HG03095 (cell line): ENCODE measurements around the gene C1orf105.

Experiments used
- ATAC-seq: cut with Tn5 transposase; IDR thresholded peaks from one replicate; pipeline ENCODE4 v1.9.1; 2021; ENCODE audit warnings: moderate library complexity; ENCODE audit not compliant: unreplicated experiment

The C1orf105 gene

DNA sequence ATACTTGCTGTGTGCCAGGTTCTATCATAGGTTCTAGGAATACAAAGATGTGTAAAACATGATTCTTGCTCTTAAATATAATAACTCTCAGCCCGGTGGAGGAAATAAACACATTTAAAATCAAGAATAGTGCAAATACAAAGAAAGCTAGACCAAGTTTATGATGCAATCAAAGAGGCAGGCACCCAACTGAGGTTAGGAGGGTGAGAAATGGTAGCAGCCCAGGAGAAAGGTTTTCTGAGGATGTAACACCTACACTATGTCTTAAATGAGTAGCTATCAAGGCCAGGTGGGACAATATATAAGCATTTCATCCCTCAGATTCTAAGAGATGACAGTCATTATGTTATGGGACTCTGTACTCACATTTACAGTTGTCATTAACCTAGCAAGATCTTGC is 33.1 kb downstream of the C1orf105 start:
- ATAC-seq = no peak

DNA sequence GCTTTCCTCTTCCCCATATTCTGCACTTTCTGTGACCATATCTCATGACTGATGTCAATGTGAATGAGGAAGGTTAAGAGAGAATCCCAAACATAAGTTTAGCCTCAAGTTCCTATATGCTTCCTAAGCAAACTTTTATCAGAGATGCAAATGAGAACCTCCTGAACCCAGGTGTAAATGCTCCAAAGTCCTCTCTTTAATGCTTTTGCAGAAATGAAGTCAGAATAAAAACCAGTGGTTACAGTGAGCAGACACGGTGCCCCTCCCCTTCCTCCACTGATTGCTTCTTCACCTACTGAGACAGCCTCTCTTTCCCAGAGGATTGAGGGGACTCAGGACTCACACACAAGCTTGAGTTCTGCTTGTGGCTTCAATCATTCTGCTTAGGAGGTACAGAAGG is 35.0 kb downstream of the C1orf105 start:
- ATAC-seq = no peak

DNA sequence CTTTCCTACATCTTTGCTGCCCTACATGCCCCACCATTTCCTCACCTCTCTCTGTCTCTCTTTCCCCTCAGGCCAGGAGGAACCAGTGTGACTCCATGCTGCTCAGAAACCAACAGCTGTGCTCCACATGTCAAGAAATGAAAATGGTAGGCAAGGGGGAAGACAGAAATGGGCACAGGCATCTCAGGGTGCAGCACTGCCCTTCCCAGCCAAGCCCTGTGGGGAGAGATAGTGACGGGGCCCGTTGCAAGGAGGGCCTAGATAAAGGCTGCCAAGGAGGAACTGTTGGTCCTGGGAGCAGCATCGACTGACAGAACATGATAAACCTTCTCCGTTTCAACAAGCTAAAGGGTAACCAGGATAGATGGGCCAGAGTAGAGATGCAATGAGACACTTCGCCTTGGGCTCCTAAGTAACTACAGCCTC is 35.9 kb downstream of the C1orf105 start:
- ATAC-seq = no peak

DNA sequence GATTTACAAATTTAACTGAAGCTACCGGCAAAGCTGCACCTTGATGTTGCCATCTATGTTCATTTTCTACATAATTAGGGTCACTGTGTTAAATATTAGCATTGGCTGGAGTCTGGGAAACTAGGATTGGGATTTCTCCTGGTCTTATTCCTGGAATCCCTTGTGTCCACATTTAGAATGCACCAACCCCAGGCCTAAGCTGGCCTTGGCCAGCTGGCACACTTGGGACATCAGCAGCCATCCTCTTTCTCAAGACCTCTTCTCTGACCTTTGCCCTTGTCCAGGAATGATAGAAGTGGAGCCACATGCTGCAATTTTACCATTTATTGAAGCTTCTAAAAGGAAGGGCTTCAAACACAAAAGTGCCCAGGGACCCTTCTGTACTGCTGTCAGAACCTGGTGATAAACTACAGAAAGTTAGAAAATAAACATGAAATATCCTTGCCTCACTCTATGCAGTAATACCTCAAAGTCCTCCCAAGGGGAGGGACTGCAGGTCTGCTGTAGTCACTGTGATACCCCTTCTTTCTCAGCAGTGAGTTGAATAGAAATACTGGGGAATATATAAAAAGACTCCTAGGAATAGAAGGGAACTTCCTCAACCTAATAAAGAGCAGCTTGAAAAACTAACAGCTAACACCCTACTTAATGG is 37.1 kb downstream of the C1orf105 start:
- no peak for ATAC-seq

DNA sequence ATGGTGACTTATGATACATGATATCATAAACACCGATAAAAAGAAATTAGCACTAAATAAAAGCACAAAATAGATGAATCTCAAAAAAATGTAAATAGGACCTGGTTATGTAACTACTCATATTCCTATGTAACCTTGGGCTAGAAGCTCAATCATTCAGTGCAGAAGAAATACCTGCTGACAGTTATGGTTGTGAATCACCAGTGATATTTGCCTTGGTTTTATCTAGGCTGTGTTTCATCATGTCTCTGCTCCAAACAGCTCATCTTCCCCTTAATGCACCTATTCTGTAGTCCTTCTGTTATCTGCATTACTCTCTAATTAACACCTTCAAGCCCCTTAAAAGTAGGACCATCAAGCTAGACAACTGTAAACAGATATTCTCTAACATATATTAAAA is 39.7 kb downstream of the C1orf105 start:
- ATAC-seq = no peak

DNA sequence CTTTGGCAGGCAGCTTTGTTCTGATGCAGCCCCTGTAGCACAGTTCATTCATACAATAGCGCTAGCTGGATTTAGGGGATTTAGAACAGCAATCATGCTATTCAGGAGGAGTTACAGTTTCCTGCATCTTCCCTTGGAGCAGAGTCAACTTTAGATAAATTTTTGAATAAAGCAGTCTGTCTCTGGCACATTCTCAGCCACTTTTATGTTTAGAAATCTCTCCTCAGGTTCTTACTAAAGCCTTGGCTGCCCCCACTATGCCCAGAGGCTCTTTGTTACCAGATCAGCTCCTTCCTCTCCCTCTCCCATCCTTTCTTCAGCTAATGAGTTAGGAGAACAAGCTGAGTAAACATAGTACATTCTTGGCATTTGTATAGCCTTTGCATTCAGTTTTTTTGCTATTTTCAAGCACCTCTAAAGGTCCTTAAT is 40.4 kb downstream of the C1orf105 start:
- no peak for ATAC-seq

DNA sequence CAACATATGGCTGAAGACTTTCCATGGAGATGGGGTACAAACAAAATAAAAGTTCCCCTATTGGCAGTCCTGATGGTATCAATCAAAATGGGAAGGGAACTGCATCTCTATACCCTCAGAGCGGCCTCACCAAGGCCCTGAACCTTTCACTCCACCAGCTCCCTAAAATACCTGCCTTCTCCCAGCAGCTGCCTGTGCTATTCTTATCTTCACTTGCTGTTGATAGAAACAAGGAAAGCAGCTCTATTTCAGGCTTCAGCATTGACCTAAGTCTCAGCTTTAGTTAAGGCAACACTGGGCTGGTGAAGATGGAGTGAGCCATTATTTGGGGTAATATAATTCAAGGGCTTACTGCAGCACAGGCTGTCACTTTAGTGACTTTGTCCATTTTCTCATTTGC is 45.1 kb downstream of the C1orf105 start:
- ATAC-seq = no peak

DNA sequence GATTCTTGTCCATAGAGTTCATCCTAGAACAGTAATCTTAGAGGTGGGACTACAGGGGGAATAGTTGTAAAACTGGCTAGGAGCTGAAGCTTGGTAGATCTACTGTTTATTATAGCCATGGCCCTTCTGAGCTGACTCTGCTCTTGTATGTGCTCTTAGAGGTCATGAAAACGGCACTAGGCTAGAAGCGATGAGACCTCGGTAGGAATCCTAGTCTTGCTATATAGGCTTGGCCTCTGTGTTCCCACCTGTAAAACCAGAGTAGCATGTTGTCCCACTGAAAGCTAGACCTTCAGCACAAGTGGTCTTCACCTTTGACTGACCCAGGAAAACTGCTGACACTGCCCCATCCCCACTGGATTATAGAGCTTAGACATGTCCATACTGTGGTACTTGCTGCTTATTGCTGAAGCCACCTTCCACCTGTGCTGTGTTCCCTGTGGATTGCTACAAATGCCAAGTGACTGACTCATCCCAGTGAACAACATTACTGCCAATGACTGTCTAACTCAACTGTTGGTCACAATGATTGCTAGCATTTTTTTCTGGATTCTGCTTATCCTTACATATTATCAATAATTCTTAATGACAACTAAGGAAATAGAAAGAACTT is 46.4 kb downstream of the C1orf105 start:
- no peak for ATAC-seq

DNA sequence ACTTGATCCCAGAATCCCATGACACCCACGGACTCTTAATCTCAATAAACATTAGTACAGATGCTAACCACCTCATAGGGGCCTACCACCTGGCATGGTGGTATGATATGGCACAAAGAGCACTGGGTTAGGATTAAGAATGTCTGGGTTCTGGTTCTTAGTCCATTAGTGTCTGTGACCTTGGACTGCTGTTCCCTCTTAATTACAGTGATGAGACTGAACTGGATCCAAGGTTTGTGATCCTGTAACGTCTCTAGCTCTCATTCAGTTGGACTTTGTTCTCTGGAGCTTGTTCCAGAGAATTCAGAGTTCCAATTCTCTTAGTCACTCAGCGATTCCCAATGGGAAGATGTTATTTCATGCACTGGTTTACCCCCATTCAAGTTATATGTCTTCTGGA is 47.0 kb downstream of the C1orf105 start:
- ATAC-seq = no peak

DNA sequence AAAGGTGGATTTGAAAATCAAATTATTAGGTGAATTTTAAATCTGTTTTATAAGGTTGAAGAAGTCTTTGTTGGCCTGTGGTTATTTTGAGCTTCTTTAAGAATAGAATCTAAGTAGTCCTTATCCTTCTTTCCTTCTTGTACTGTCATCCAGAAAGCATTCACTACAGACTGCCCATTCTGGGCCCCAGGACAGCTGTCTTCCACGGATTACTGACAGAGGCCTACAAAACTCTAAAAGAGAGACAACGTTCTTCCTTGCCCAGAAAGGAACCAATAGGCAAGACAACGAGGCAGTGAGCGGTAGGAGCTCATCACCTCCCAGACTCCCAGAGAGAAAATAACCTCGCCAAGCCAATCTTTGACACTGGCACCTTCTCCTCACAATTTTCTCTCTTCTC is 47.8 kb downstream of the C1orf105 start:
- ATAC-seq = no peak

DNA sequence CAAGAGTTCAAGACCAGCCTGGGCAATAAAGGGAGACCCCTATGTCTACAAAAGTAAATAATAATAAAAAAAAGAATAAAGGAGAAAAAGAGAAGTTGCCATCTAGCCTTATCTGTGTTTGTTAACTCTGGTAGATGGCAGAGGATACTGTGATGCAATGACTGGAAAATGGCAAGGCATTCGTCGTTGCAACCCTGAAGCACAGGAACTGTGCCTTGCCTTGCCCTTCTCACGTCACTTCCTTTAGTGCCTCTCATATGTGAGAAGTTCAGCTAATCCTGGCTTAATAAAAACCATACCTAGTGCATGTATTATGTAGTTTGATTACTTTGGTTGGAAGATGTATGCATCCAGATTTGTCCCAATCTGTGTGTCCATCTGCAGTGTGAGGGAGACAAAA is 49.2 kb downstream of the C1orf105 start:
- no peak for ATAC-seq

DNA sequence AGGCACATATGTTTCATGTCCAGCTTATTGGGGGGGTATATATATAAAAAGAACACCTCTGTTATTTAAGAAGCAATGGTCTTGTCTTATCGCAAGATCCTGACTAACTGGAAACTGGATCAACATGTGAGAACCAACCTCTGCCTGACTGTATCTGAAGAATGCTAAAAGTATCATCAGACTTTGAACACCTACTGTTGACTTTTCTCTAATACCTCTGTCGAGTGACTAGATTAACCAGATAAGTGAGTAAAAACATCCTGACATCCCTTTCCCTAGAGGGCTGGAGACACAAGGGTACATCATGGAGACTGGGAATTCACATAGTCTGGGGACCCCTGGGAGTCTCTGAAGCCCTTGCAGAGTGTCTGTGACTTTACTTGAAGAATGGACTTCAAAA is 49.7 kb downstream of the C1orf105 start:
- no peak for ATAC-seq

DNA sequence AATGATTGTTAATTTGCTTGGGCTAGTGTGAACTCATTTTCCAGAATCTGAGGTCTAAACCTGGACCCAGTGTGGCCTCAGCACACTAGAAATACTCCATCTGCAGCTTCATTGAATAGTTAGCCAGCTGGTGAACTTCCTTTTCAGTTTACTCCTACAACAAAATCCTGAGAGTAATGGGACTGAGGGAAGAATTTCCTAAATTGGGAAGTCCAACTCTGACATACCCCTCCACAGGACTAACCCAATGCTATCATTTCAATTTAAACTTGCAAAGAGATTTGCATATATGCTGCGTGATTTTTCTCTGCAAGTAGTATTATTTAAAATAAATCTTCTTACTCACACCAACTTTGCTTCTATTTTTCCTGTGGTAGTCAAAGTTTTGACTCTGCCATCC is 51.2 kb downstream of the C1orf105 start:
- no peak for ATAC-seq

DNA sequence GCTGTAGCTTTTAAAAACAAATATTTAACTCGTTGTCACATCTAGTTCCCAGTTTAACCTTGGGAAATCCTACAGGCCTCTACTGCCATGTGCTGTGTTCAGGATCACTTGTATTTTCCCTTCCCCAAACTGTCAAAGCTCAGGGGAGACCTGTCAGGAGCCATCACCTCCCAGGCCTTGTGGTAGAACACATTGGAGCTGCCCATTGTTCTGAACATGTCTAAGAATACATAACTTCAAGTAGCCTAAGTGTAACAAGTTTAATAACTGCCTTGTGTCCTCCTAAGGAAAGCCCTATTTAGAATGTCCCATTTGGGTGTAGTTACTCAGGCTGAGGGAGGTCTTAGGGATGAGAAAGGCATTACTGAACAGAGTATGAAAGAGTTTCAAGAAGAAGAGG is 52.0 kb downstream of the C1orf105 start:
- ATAC-seq = no peak

DNA sequence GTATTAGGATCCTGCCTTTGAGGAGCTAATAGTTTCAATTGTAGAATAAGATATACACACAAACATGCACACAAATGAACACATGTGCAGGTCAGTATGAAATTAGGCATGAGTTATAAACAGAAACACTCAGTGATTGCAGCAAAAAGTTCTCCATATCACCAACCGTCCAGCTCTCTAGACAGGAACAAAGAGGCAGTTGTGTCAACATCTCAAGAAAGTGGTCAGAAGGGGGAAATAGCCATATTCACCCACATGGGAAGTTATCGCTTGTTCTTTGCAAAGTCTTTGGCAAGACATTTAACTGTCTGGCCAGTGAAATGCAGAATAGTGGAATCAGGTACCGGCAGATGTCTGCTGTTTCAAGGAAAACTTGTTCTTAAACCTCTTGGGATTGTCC is 52.8 kb downstream of the C1orf105 start:
- ATAC-seq = no peak

DNA sequence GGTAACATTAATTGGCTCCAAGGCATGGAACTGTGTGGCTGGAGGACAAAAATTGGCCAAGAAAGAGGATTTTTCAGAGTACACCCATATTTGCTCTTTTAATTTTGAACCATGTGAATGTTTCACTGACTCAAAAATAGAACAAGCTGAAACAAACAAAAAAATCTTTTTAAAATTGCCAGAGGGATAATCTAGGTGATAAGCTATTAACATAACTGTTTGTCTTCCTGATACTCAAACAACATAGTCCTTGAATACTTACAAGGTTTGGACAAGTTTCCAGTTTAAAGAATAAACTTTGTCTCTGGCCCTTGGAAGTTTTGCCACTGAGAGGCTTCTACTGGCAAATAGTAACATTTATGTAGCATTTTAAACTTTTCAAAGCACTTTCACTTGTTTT is 53.4 kb downstream of the C1orf105 start:
- ATAC-seq = no peak

DNA sequence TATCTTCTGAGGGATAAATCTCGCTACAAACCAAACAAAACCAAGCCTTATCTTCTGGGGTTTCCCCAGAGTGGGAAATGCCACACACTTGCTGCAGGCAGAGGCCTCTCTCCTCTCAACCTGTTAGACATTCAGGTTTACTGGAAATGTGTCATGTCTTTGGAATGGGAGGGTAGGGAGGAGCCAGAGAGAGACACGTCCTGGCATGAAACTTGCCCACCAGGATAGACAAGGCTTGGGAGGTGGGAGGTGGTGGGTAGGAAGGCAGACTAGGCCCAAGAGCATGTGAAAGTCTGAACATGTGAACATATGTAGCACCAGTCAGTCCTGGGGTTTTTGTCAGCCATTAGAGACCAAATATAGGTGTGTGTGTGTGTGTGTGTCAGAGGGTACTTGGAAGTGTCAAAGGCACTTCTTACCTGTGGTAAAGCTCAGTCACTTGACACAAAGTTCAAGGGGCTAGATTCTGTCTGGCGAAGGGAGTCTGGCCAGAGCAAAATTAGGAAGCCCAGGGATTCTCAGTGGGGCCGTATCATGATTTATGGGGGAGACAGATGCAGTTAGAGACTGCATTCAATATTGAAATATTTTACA is 55.8 kb downstream of the C1orf105 start:
- ATAC-seq = no peak

DNA sequence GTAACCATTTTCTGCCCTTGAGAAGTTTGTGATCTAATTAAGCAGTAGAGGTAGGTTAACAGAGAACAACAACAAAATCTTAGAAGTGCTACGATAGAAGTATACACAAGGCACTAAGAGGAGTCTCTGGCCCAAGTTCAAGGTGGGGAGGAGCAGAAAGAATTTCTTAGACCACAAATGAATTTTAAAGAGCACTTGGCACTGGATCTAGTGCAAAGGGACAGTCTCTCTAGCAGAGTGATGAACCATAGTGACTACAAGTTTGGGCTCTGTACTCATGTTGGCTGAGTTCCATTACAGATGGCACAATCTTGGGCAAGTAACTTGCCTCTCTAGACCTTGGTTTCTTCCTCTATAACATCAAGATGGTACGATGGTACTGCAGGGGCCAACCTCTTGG is 56.7 kb downstream of the C1orf105 start:
- no peak for ATAC-seq

DNA sequence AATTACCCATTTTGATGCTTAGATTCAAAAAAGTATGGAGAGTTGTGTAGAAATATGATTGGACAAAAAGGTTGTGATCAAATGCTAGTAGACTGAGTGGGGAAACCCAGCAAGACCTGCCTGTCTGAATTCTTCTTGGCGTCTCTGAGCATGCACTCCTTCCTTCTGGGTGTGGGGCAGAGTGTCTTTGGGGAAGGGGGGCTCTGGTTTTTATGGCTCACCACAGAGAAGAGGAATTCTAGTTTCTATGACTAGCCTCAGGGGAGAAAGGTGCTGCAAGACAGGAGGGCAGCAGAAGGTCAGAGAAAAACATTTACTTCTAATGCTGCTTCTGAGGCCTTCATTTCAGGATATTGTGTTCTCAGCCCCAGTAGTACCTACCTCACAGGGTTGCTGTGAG is 57.3 kb downstream of the C1orf105 start:
- no peak for ATAC-seq

DNA sequence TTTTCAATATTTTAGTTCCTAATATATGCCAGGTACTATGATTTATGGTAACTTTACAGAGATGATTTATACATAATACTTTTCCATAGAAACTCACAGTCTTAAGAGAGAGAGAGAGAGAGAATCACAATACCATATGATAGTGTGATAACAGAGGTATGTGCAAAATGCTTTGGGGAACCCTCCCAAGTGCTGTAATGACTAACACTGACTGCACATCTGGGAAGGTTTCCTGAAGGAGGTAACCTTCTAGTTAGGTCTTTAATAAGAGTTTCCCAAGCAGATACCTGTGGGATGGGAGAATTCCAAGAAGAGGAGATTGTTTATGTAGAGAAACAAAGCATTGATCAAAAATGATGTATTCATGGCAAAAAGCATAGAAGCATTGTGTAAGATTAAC is 58.0 kb downstream of the C1orf105 start:
- ATAC-seq = no peak

DNA sequence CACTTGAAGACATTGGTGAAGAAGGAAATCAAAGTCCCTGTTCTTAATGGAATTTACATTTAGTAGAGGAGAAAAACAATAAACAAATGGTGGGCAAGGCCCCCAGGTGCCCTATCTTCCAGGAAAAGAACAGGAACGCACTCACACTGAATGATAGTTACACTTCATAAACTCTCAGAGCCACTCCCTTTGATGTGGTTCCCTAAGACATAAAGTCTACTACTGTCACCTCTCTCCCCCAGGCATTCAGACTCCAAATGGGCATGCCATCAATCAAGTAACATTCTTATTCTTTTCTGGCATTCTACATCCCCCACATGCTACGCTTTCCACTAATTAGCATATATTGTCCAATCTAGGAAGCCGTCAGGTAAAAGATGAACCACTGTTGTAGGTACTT is 59.9 kb downstream of the C1orf105 start:
- no peak for ATAC-seq

DNA sequence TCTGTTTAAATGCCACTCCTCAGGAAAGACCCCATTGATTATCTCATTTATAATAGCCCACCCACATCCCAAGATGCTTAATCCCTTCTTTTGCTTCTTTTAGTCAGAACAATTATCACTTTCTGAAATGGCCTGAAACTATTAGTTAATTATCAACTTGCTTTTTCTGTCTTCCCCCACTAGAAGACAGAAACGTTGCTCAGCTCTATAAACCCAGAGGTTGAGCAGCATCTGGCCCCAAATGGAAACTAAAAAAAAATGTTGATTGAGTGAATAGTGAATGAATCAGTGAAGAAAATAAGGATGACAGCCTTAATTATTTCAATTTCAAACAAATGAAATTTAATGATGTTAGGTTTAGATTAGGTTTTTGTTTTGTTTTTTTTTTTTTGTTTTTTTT is 61.6 kb downstream of the C1orf105 start:
- no peak for ATAC-seq

DNA sequence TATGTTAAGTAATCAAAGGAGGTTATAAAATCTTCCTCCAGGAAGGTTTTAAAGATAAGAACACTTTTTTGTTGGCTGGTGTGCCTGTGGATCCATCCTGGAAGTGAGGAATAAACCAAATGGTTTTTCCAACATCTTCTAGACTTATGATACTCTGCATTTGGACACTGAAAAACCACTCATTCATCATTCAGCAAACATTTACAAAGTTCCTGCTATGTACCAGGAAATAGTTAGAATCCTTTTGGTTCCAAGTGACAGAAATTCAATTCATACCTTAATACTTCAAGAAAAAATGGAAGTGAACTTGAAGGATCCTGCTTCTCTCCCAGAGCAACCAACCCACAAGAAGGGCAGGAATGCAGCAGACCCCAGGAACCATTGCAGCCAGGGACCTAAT is 63.0 kb downstream of the C1orf105 start:
- ATAC-seq = no peak
